Nephron (organoid): Measurements from ENCODE around the gene TFAP2A.

Source experiments
- H3K27ac Mint-ChIP-seq, 3 experiments: 2 replicates each; pipeline ENCODE4 v1.8.0; 2020; ENCODE audit warnings: mixed read lengths in 3 of 3, mild to moderate bottlenecking in 2 of 3, moderate library complexity in 1 of 3
- H3K27me3 Mint-ChIP-seq: 2 replicates; pipeline ENCODE4 v1.8.0; 2021; ENCODE audit warnings: low read depth, mild to moderate bottlenecking, moderate library complexity, mixed read lengths
- H3K36me3 Mint-ChIP-seq: 2 replicates; pipeline ENCODE4 v1.8.0; 2020; ENCODE audit warnings: low read depth, mixed read lengths
- H3K4me1 Mint-ChIP-seq: 2 replicates; pipeline ENCODE4 v1.8.0; 2020; ENCODE audit warnings: mixed read lengths
- H3K4me3 Mint-ChIP-seq, 3 experiments: 2 replicates each; pipeline ENCODE4 v1.8.0; 2020; ENCODE audit warnings: mild to moderate bottlenecking in 3 of 3, mixed read lengths in 3 of 3, moderate library complexity in 2 of 3
- H3K9me3 Mint-ChIP-seq: 2 replicates; pipeline ENCODE4 v1.8.0; 2020; ENCODE audit warnings: mixed read lengths
- CTCF ChIP-seq, 3 experiments: fragments of 200-600 bp; sonication (generic); IDR thresholded peaks; one replicate each; pipeline ENCODE4 v1.5.0; 2021; ENCODE audit warnings: antibody characterized with exemption in 3 of 3; ENCODE audit not compliant: unreplicated experiment in 3 of 3

TFAP2A gene

GRCh38 chr6:10412461-10413261 is 2.2 kb downstream of the TFAP2A start:
- H3K27me3 Mint-ChIP-seq: peaks cover 97% of the 10 kb centered on the region
- no peak for TF ChIP-seq CTCF (IDR thresholded peaks at IDR 0.05; ENCODE audit: unreplicated experiment in 3 of 3)
- H3K36me3 Mint-ChIP-seq: peaks cover 5% of the 10 kb centered on the region
- peak overlapping the region in 2 of 3 experiments; percentile 49 to 88 for H3K27ac Mint-ChIP-seq
- H3K9me3 Mint-ChIP-seq: peaks cover 9% of the 10 kb centered on the region
- peak overlapping the region; percentile 86 to 89 (median 87) for H3K4me3 Mint-ChIP-seq
- peaks cover 57% of the 10 kb centered on the region for H3K4me1 Mint-ChIP-seq

GRCh38 chr6:10411971-10412460 is 2.9 kb downstream of the TFAP2A start:
- Mint-ChIP-seq H3K4me3 (peak overlapping the region; percentile 85 to 87 (median 86)), H3K27me3 (peaks cover 97% of the 10 kb centered on the region), H3K4me1 (peaks cover 57% of the 10 kb centered on the region), H3K27ac (peak overlapping the region in 2 of 3 experiments; percentile 49 to 85), H3K36me3 (peaks cover 5% of the 10 kb centered on the region), H3K9me3 (peaks cover 10% of the 10 kb centered on the region)
- TF ChIP-seq CTCF (IDR thresholded peaks at IDR 0.05; ENCODE audit: unreplicated experiment in 3 of 3): no peak

GRCh38 chr6:10411131-10411970 is 3.5 kb downstream of the TFAP2A start:
- H3K4me3 Mint-ChIP-seq: peak overlapping the region; percentile 85 to 87 (median 86)
- H3K36me3 Mint-ChIP-seq: peaks cover 5% of the 10 kb centered on the region
- H3K4me1 Mint-ChIP-seq: peaks cover 54% of the 10 kb centered on the region

GRCh38 chr6:10410207-10411050 is 4.4 kb downstream of the TFAP2A start:
- H3K9me3 Mint-ChIP-seq: peaks cover 10% of the 10 kb centered on the region

More at GRCh38 chr6:10411131-10411970, 3.5 kb downstream of the TFAP2A start:
- H3K9me3 Mint-ChIP-seq: peaks cover 10% of the 10 kb centered on the region
- no peak for TF ChIP-seq CTCF (IDR thresholded peaks at IDR 0.05; ENCODE audit: unreplicated experiment in 3 of 3)
- peaks cover 97% of the 10 kb centered on the region for H3K27me3 Mint-ChIP-seq
- peak overlapping the region in 2 of 3 experiments; percentile 49 to 85 for H3K27ac Mint-ChIP-seq

More at GRCh38 chr6:10410207-10411050, 4.4 kb downstream of the TFAP2A start:
- H3K27ac Mint-ChIP-seq: peak overlapping the region in 2 of 3 experiments; percentile 37 to 88
- peaks cover 46% of the 10 kb centered on the region for H3K4me1 Mint-ChIP-seq
- H3K4me3 Mint-ChIP-seq: peak overlapping the region; percentile 79 to 86 (median 85)
- H3K36me3 Mint-ChIP-seq: peaks cover 5% of the 10 kb centered on the region
- peaks cover 97% of the 10 kb centered on the region for H3K27me3 Mint-ChIP-seq
- no peak for TF ChIP-seq CTCF (IDR thresholded peaks at IDR 0.05; ENCODE audit: unreplicated experiment in 3 of 3)
